GM18505 (cell line): ENCODE data around the gene MEF2B.
A peak's percentile ranks its signal among the peaks of the same experiment; 100 is the strongest.

Source experiments
- ATAC-seq: cut with Tn5 transposase; IDR thresholded peaks from one replicate; pipeline ENCODE4 v1.9.1; 2021; ENCODE audit not compliant: unreplicated experiment
- POLR2A ChIP-seq: IDR thresholded peaks from 4 replicates; pipeline ENCODE4 v1.6.1; 2011; ENCODE audit warnings: borderline replicate concordance; ENCODE audit not compliant: insufficient read depth, insufficient read length; ENCODE audit errors: extremely low read depth

Gene MEF2B

GRCh38 chr19:19170053-19170872, at the start of gene MEF2B:
Gene MEF2B (minus strand): TSS chr19:19170263. CDS start chr19:19150735, 19,528 bp downstream.
- ATAC-seq: peak; percentile 83
- TF ChIP-seq POLR2A: peak; percentile 89

- no peak for TF ChIP-seq POLR2A
- ATAC-seq: no peak
Observed at GRCh38 chr19:19218911-19219310, 48.8 kb upstream of the MEF2B start.

- ATAC-seq: no peak
- no peak for TF ChIP-seq POLR2A
Observed at GRCh38 chr19:19217099-19217498, 47.0 kb upstream of the MEF2B start.

- TF ChIP-seq POLR2A: no peak
- no peak for ATAC-seq
Observed at GRCh38 chr19:19215792-19216191, 45.7 kb upstream of the MEF2B start.

- TF ChIP-seq POLR2A: no peak
- no peak for ATAC-seq
Observed at GRCh38 chr19:19214892-19215291, 44.8 kb upstream of the MEF2B start.

GRCh38 chr19:19214159-19214490, 44.1 kb upstream of the MEF2B start:
- no peak for TF ChIP-seq POLR2A
- ATAC-seq: no peak

- TF ChIP-seq POLR2A: no peak
- no peak for ATAC-seq
Observed at GRCh38 chr19:19213426-19214158, 43.5 kb upstream of the MEF2B start.

- ATAC-seq: no peak
- TF ChIP-seq POLR2A: no peak
Observed at GRCh38 chr19:19212916-19213315, 42.9 kb upstream of the MEF2B start.

- no peak for ATAC-seq
- TF ChIP-seq POLR2A: no peak
Observed at GRCh38 chr19:19211499-19212420, 41.7 kb upstream of the MEF2B start, which contains the start of gene NCAN. Gene NCAN (plus strand): TSS chr19:19211958. CDS start chr19:19216954, 4,996 bp downstream.

GRCh38 chr19:19209372-19209771, 39.3 kb upstream of the MEF2B start:
- ATAC-seq: no peak
- TF ChIP-seq POLR2A: no peak

GRCh38 chr19:19207637-19208572, 37.8 kb upstream of the MEF2B start:
- TF ChIP-seq POLR2A: no peak
- ATAC-seq: no peak

- ATAC-seq: no peak
- no peak for TF ChIP-seq POLR2A
Observed at GRCh38 chr19:19206938-19207337, 36.9 kb upstream of the MEF2B start.
